Nephron progenitor cell (in vitro differentiated cells): ENCODE data around the gene SOCS3.

Source experiments
- DNase-seq: peaks from one replicate; pipeline ENCODE4 v3.0.0; 2021
- H3K27ac Mint-ChIP-seq: 2 replicates; pipeline ENCODE4 v1.8.0; 2021; ENCODE audit warnings: mild to moderate bottlenecking, moderate library complexity, mixed read lengths
- H3K27me3 Mint-ChIP-seq: 2 replicates; pipeline ENCODE4 v1.8.0; 2021; ENCODE audit warnings: mild to moderate bottlenecking, low read depth, mixed read lengths; ENCODE audit not compliant: poor library complexity
- H3K36me3 Mint-ChIP-seq: 2 replicates; pipeline ENCODE4 v1.8.0; 2021; ENCODE audit warnings: low read depth, mixed read lengths
- H3K4me1 Mint-ChIP-seq: 2 replicates; pipeline ENCODE4 v1.8.0; 2021; ENCODE audit warnings: mixed read lengths
- H3K4me3 Mint-ChIP-seq: 2 replicates; pipeline ENCODE4 v1.8.0; 2021; ENCODE audit warnings: mild to moderate bottlenecking, moderate library complexity, mixed read lengths
- H3K9me3 Mint-ChIP-seq: 2 replicates; pipeline ENCODE4 v1.8.0; 2021; ENCODE audit warnings: mild to moderate bottlenecking, moderate library complexity, mixed read lengths
- TF ChIP-seq, protein P1 (sequence below): fragments of 200-600 bp; sonication (generic); IDR thresholded peaks from 2 replicates; pipeline ENCODE4 v1.5.0; 2021; ENCODE audit warnings: antibody characterized with exemption

SOCS3 gene

DNA sequence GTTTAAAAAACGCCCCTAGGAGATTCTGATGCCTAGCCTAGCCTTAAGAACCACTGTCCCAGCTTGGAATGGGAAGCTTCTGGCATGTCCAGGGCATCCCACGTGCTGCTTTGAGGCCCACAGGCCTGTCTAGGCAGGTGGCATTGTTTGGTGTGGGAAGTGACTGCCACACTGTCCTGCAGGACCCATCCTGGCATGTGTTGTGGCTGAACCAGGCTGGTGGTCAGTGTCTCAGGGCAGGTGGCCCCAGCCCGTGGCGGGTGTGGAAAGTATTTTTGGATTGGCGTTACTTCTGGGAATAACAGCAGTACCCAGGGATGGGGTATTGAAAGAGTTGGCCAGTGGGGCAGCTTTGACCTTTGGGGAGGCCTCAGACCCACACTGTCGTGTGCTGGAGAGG lies 46.5 kb upstream of the SOCS3 start:
- no peak for DNase-seq
- Mint-ChIP-seq H3K27ac (no peak overlapping the region), H3K36me3 (peaks cover 43% of the 10 kb centered on the region), H3K4me3 (no peak overlapping the region), H3K4me1 (peaks cover 55% of the 10 kb centered on the region), H3K27me3 (no peaks in the 10 kb centered on the region), H3K9me3 (no peaks in the 10 kb centered on the region)
- TF ChIP-seq, protein P1, sequence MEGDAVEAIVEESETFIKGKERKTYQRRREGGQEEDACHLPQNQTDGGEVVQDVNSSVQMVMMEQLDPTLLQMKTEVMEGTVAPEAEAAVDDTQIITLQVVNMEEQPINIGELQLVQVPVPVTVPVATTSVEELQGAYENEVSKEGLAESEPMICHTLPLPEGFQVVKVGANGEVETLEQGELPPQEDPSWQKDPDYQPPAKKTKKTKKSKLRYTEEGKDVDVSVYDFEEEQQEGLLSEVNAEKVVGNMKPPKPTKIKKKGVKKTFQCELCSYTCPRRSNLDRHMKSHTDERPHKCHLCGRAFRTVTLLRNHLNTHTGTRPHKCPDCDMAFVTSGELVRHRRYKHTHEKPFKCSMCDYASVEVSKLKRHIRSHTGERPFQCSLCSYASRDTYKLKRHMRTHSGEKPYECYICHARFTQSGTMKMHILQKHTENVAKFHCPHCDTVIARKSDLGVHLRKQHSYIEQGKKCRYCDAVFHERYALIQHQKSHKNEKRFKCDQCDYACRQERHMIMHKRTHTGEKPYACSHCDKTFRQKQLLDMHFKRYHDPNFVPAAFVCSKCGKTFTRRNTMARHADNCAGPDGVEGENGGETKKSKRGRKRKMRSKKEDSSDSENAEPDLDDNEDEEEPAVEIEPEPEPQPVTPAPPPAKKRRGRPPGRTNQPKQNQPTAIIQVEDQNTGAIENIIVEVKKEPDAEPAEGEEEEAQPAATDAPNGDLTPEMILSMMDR: no peak

DNA sequence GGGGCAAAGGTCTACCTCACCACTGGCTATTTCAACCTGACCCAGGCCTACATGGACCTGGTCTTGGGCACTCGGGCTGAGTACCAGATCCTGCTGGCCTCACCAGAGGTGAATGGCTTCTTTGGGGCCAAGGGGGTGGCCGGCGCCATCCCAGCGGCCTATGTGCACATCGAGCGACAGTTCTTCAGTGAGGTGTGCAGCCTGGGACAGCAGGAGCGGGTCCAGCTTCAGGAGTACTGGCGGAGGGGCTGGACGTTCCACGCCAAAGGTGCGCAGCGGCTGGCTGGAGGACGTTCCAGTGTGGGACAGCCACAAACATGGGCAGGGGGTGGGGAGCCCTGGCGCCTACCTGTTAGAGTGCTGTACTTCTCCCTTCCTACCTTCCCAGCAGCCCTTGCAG lies 43.9 kb upstream of the SOCS3 start:
- H3K4me3 Mint-ChIP-seq: no peak overlapping the region
- peaks cover 33% of the 10 kb centered on the region for H3K4me1 Mint-ChIP-seq
- H3K36me3 Mint-ChIP-seq: peaks cover 63% of the 10 kb centered on the region
- no peaks in the 10 kb centered on the region for H3K27me3 Mint-ChIP-seq
- no peak for DNase-seq
- TF ChIP-seq, protein P1: no peak
- no peak overlapping the region for H3K27ac Mint-ChIP-seq
- no peaks in the 10 kb centered on the region for H3K9me3 Mint-ChIP-seq

DNA sequence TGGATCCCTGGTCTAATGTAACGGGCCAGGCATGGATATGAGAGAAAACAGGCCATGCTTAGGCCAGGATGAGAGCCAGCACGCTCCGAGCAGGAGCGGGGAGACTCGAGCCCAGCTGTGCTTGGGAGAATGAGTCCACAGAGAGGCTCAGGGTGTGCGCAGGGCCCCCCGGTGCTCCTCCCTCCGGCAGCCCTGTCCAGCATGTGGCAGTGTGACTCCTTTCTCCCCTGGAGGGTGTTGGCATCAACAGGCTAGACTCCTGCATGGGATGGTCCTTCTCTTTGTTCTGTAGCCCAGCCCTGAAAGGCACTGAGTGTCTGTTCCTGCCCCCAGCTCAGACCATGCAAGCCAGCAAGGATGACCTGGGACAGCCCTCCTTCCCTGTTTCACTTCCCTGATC lies 42.0 kb upstream of the SOCS3 start:
- Mint-ChIP-seq H3K4me3 (no peak overlapping the region), H3K36me3 (peaks cover 74% of the 10 kb centered on the region), H3K9me3 (no peaks in the 10 kb centered on the region), H3K4me1 (peaks cover 14% of the 10 kb centered on the region), H3K27me3 (no peaks in the 10 kb centered on the region), H3K27ac (peak overlapping the region; percentile 65)
- TF ChIP-seq, protein P1: no peak
- no peak for DNase-seq

- TF ChIP-seq, protein P1: no peak
- Mint-ChIP-seq H3K27me3 (no peaks in the 10 kb centered on the region), H3K36me3 (peaks cover 80% of the 10 kb centered on the region), H3K4me3 (no peak overlapping the region), H3K9me3 (no peaks in the 10 kb centered on the region), H3K4me1 (peaks cover 9% of the 10 kb centered on the region), H3K27ac (no peak overlapping the region)
- DNase-seq: no peak
Measured at GRCh38 chr17:78401246-78401645, 41.4 kb upstream of the SOCS3 start.

DNA sequence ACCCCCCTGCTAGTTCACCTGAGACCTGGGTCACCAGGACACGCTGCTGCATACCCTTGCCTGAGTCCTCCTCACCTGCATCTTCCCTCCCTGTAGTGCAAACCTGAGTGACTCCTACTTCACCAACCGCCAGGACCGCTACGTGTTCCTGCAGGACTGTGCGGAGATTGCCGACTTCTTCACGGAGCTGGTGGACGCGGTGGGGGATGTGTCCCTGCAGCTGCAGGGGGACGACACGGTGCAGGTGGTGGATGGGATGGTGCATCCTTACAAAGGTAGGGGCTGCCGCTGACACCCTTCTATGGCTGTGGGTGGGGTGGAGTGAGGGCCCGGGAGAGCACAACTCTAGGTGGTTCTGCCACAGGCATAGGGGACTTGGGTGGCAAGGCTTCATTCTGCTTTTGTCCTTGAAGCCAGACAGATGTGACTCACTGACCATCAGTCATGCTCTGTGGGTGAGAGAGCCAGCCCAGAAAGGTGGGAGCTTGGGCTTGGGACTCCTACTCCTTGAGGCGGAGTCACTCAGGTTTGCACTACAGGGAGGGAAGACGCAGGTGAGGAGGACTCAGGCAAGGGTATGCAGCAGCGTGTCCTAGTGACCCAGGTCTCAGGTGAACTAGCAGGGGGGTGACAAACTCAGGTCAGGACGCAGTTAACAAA lies 40.8 kb upstream of the SOCS3 start:
- H3K27me3 Mint-ChIP-seq: no peaks in the 10 kb centered on the region
- peak overlapping the region; percentile 29 for H3K27ac Mint-ChIP-seq
- H3K36me3 Mint-ChIP-seq: peaks cover 82% of the 10 kb centered on the region

More for the DNA sequence above, 40.8 kb upstream of the SOCS3 start:
- Mint-ChIP-seq H3K4me3 (no peak overlapping the region), H3K9me3 (no peaks in the 10 kb centered on the region), H3K4me1 (peaks cover 7% of the 10 kb centered on the region)
- TF ChIP-seq, protein P1: no peak
- DNase-seq: no peak
